SU-DHL-6 (cell line): ENCODE measurements around the gene ADCY6.

ENCODE experiments used
- H2AFZ ChIP-seq: fragments of 200-600 bp; sonication (generic); 2 replicates; pipeline ENCODE4 v1.6.1; 2014; ENCODE audit warnings: low read depth, mild to moderate bottlenecking, moderate library complexity, mixed read lengths, antibody characterized with exemption, low read length; ENCODE audit not compliant: severe bottlenecking
- H3F3A ChIP-seq: fragments of 200-600 bp; shearing (Covaris generic); 2 replicates; pipeline ENCODE4 v1.6.0; 2016; ENCODE audit warnings: antibody characterized with exemption, mild to moderate bottlenecking; ENCODE audit not compliant: insufficient read depth
- H3K27ac ChIP-seq: fragments of 200-600 bp; sonication (generic); 2 replicates; pipeline ENCODE4 v1.5.1; 2016; ENCODE audit warnings: low read depth, mild to moderate bottlenecking, low read length, moderate library complexity, mixed read lengths
- H3K27me3 ChIP-seq: fragments of 200-600 bp; sonication (generic), shearing (Covaris generic); 2 replicates; pipeline ENCODE4 v1.6.0; 2014; ENCODE audit warnings: mild to moderate bottlenecking, low read length
- H3K36me3 ChIP-seq: fragments of 200-600 bp; sonication (generic); 2 replicates; pipeline ENCODE4 v1.6.1; 2014; ENCODE audit warnings: mild to moderate bottlenecking, low read length, mixed read lengths
- H3K4me2 ChIP-seq: fragments of 300-600, 200-600 bp; shearing (Covaris generic), sonication (generic); 2 replicates; pipeline ENCODE4 v1.6.0; 2014; ENCODE audit warnings: low read length, low read depth, mild to moderate bottlenecking; ENCODE audit not compliant: poor library complexity, severe bottlenecking
- H3K4me3 ChIP-seq: fragments of 200-600 bp; sonication (generic); 2 replicates; pipeline ENCODE4 v1.5.1; 2014; ENCODE audit warnings: antibody characterized with exemption, low read length, mild to moderate bottlenecking, mixed read lengths; ENCODE audit not compliant: insufficient read depth, poor library complexity, severe bottlenecking
- H3K79me2 ChIP-seq: fragments of 200-600 bp; sonication (generic); 2 replicates; pipeline ENCODE4 v1.6.1; 2014; ENCODE audit warnings: mild to moderate bottlenecking, low read length, moderate library complexity; ENCODE audit not compliant: insufficient read depth
- H3K9ac ChIP-seq: fragments of 200-600 bp; sonication (generic); 2 replicates; pipeline ENCODE4 v1.7.0; 2014; ENCODE audit warnings: mild to moderate bottlenecking, low read length
- H3K9me2 ChIP-seq: fragments of 200-600 bp; sonication (generic); replicated peaks from 2 replicates; pipeline ENCODE4 v1.6.1; 2014; ENCODE audit warnings: low read length; ENCODE audit not compliant: insufficient read depth
- H3K9me3 ChIP-seq: fragments of 200-600 bp; sonication (generic); 2 replicates; pipeline ENCODE4 v1.6.1; 2014; ENCODE audit warnings: low read length, mixed read lengths; ENCODE audit not compliant: insufficient read depth
- H4K20me1 ChIP-seq: fragments of 200-600 bp; sonication (generic); 2 replicates; pipeline ENCODE4 v1.6.1; 2014; ENCODE audit warnings: low read depth, mild to moderate bottlenecking, antibody characterized with exemption, low read length, moderate library complexity, mixed read lengths
- EZH2phosphoT487 ChIP-seq: fragments of 200-600 bp; sonication (generic), shearing (Covaris generic); conservative IDR thresholded peaks from 2 replicates; pipeline ENCODE4 v1.6.1; 2018; ENCODE audit warnings: mild to moderate bottlenecking, antibody characterized with exemption, low read length, moderate library complexity, mixed read lengths
- TF ChIP-seq, protein P1 (sequence below): fragments of 200-600 bp; sonication (generic); IDR thresholded peaks from one replicate; pipeline ENCODE4 v1.5.1; 2017; ENCODE audit warnings: antibody characterized with exemption, mild to moderate bottlenecking, low read length, moderate library complexity; ENCODE audit not compliant: insufficient read depth, poor library complexity, severe bottlenecking

The ADCY6 gene

DNA sequence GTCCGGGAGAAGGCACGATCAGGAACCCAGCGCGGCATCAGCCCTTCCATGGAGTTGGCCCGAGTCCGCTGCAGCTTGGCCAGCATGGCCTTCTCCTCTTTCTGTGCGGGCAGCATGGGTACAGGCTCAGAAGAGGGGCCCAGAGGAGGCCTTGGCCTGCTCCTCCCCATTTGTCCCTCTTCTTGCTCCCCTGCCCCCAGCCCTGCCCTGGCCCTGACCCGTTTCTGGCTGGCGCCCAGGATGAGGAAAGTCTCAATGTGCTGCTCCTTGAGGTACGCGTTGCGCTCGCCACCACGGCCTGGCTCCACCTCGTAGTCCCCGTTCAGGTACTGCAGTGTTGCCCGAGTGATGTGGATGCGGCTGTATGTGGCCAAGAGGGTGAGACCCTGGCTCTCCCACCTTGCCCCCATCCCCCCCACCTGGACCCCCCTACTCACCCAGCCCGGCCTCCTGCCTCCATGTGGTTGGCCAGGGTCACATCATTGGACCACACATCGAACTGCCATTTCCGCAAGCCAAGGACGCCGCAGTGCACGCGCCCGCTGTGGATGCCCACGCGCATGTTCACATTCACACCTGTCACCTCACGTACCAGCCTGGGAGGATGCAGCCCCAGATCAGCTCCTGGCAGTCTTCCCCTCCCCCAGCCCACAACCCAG lies 12.8 kb downstream of the ADCY6 start:
- Histone ChIP-seq H3K4me3 (no peak overlapping the region), H3K27ac (no peak overlapping the region), H3K79me2 (no peaks in the 10 kb centered on the region), H3F3A (no peaks in the 10 kb centered on the region), H4K20me1 (no peaks in the 10 kb centered on the region), H3K9me2 (no peaks in the 10 kb centered on the region), H3K9me3 (no peaks in the 10 kb centered on the region), H3K36me3 (no peaks in the 10 kb centered on the region), H3K9ac (no peak overlapping the region), H2AFZ (no peak overlapping the region), H3K27me3 (no peaks in the 10 kb centered on the region), H3K4me2 (no peak overlapping the region)
- TF ChIP-seq, protein P1, sequence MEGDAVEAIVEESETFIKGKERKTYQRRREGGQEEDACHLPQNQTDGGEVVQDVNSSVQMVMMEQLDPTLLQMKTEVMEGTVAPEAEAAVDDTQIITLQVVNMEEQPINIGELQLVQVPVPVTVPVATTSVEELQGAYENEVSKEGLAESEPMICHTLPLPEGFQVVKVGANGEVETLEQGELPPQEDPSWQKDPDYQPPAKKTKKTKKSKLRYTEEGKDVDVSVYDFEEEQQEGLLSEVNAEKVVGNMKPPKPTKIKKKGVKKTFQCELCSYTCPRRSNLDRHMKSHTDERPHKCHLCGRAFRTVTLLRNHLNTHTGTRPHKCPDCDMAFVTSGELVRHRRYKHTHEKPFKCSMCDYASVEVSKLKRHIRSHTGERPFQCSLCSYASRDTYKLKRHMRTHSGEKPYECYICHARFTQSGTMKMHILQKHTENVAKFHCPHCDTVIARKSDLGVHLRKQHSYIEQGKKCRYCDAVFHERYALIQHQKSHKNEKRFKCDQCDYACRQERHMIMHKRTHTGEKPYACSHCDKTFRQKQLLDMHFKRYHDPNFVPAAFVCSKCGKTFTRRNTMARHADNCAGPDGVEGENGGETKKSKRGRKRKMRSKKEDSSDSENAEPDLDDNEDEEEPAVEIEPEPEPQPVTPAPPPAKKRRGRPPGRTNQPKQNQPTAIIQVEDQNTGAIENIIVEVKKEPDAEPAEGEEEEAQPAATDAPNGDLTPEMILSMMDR: no peak
- TF ChIP-seq EZH2phosphoT487: no peak

DNA sequence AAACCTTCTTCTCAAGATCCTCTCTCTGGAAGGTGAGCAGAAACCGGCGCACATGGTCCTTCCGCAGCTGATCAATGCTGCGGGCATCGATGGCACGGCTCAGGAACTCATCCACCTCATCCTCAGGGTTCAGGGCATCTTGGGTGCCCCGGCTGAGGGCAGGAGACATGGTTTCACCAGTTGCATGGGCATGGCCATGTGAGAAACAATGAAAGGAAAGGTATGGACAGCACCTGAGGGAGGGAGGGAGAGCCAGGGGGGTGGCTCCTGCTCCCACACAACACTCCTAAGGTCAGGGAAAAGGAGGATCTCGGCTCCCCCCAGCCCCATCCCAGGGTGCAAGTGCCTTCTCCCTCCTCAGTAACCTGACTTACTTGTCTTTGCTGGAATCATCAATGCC lies 13.6 kb downstream of the ADCY6 start:
- Histone ChIP-seq H3K36me3 (no peaks in the 10 kb centered on the region), H3K27me3 (no peaks in the 10 kb centered on the region), H4K20me1 (no peaks in the 10 kb centered on the region), H2AFZ (no peak overlapping the region), H3K27ac (no peak overlapping the region), H3K9ac (no peak overlapping the region), H3K4me3 (no peak overlapping the region), H3K9me3 (no peaks in the 10 kb centered on the region), H3K79me2 (no peaks in the 10 kb centered on the region), H3K9me2 (no peaks in the 10 kb centered on the region), H3K4me2 (no peak overlapping the region), H3F3A (no peaks in the 10 kb centered on the region)
- no peak for TF ChIP-seq EZH2phosphoT487
- TF ChIP-seq, protein P1: no peak

DNA sequence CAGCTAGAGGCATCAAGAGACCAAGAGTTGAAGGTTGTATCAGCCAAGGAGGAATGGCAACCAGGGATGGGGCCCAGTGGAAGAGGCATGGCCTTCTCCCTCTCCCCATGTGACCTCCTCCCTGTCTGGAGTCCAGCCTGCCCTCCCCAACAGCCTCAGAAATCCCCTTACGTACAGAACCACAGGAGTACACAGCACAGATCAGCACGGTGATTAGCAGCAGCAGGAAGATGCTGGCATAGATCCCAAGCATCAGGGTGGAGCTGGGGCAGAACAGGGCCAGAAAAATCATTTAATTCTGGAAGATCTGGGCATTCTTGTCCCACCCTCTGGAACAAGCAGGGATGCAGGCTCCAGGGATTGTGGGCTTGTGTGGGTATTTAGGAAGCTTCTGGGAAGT lies 14.4 kb downstream of the ADCY6 start:
- Histone ChIP-seq H3K4me3 (no peak overlapping the region), H4K20me1 (no peaks in the 10 kb centered on the region), H3K9me2 (no peaks in the 10 kb centered on the region), H3F3A (no peaks in the 10 kb centered on the region), H3K27ac (no peak overlapping the region), H3K9ac (no peak overlapping the region), H3K4me2 (no peak overlapping the region), H2AFZ (no peak overlapping the region), H3K9me3 (no peaks in the 10 kb centered on the region), H3K36me3 (no peaks in the 10 kb centered on the region), H3K27me3 (no peaks in the 10 kb centered on the region), H3K79me2 (no peaks in the 10 kb centered on the region)
- no peak for TF ChIP-seq EZH2phosphoT487
- TF ChIP-seq, protein P1: no peak
